ENCODE results near the gene C19orf12. TPM values are rescaled to one million over a fixed set of nuclear protein-coding genes. Genes with fewer than 3 reads are reported as not detected.

C19orf12 gene
- total RNA-seq, 2 experiments from 2014 or later, result 7.7 TPM

DNA sequence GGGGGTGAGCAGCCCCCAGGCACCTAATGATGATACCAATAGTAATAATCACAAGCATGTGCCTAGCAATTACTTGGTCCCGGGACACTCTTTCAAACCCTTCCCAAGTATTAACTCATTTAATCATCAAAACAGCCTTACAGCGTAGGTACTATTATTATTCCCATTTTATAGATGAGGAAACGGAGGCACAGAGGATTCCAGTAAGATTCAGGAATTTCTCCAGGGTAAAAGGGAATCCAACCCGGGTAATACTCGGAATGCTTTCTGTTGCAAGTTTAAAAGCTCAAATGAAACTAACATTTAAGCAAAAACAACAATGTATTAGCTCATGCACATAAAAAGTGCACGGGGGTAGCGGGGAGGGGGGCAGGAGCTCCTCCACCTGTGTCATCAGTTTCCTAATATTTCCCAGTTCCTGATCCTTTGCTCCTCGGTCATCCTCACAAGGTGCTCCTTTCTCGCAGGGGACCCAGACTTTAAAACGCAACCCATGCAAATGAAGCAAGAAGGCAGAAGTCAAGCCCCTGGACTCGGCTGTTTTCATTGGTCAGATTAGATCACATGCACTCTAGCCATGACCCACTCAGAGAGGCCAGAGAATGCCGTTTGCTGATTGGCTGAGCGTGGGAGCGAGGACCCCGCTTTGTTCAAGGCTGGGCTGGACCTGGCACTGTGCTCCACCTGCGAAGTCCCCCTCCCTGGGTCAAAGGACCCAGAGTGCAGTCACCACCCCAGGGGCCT, 38.3 kb upstream of the C19orf12 start:
- H3K4me1 ChIP-seq (ENCODE audit: insufficient read depth, low read length), result no peaks in the 10 kb centered on the region
- ChIA-PET CTCF (no interaction called here), POLR2A (no interaction called here)
- H3K36me3 Mint-ChIP-seq (ENCODE audit: low read depth), result no peaks in the 10 kb centered on the region
- H3K36me3 ChIP-seq (ENCODE audit: insufficient read depth, low read length), result no peaks in the 10 kb centered on the region
- no peak overlapping the region for H3K4me3 ChIP-seq (ENCODE audit: low read length)
- no peak overlapping the region for H3K27ac ChIP-seq (ENCODE audit: low read depth in 1 of 2, low read length in 2 of 2)
- TF ChIP-seq, protein P1, sequence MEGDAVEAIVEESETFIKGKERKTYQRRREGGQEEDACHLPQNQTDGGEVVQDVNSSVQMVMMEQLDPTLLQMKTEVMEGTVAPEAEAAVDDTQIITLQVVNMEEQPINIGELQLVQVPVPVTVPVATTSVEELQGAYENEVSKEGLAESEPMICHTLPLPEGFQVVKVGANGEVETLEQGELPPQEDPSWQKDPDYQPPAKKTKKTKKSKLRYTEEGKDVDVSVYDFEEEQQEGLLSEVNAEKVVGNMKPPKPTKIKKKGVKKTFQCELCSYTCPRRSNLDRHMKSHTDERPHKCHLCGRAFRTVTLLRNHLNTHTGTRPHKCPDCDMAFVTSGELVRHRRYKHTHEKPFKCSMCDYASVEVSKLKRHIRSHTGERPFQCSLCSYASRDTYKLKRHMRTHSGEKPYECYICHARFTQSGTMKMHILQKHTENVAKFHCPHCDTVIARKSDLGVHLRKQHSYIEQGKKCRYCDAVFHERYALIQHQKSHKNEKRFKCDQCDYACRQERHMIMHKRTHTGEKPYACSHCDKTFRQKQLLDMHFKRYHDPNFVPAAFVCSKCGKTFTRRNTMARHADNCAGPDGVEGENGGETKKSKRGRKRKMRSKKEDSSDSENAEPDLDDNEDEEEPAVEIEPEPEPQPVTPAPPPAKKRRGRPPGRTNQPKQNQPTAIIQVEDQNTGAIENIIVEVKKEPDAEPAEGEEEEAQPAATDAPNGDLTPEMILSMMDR (IDR thresholded peaks at IDR 0.05), result no peak
- no peak for ATAC-seq (ENCODE audit: poor library complexity)
- H3K4me3 Mint-ChIP-seq, result no peak overlapping the region
- H3K4me1 Mint-ChIP-seq (ENCODE audit: low read depth), result no peaks in the 10 kb centered on the region
- no peaks in the 10 kb centered on the region for H3K27me3 ChIP-seq (ENCODE audit: control insufficient read depth in 1 of 2, insufficient read depth in 2 of 2, low read length in 2 of 2)
- no peaks in the 10 kb centered on the region for H3K9me3 Mint-ChIP-seq
- intact Hi-C loops (cut with DNase I, micrococcal nuclease), result no loop called here
- no peak for DNase-seq
- H3K27ac Mint-ChIP-seq, result no peak overlapping the region
- H3K27me3 Mint-ChIP-seq, result no peaks in the 10 kb centered on the region
- no peaks in the 10 kb centered on the region for H3K9me3 ChIP-seq (ENCODE audit: control insufficient read depth in 1 of 2, insufficient read depth in 1 of 2, low read length in 2 of 2)

GRCh38 chr19:29752450-29753025, 37.5 kb upstream of the C19orf12 start:
- no peak overlapping the region for H3K4me3 ChIP-seq (ENCODE audit: low read length)
- Mint-ChIP-seq H3K27ac (no peak overlapping the region), H3K9me3 (no peaks in the 10 kb centered on the region), H3K27me3 (no peaks in the 10 kb centered on the region), H3K4me3 (no peak overlapping the region), H3K4me1 (ENCODE audit: low read depth) (no peaks in the 10 kb centered on the region), H3K36me3 (ENCODE audit: low read depth) (no peaks in the 10 kb centered on the region)
- H3K4me1 ChIP-seq (ENCODE audit: insufficient read depth, low read length), result no peaks in the 10 kb centered on the region
- no peaks in the 10 kb centered on the region for H3K9me3 ChIP-seq (ENCODE audit: control insufficient read depth in 1 of 2, insufficient read depth in 1 of 2, low read length in 2 of 2)
- H3K36me3 ChIP-seq (ENCODE audit: insufficient read depth, low read length), result no peaks in the 10 kb centered on the region
- no peak overlapping the region for H3K27ac ChIP-seq (ENCODE audit: low read depth in 1 of 2, low read length in 2 of 2)
- TF ChIP-seq, protein P1 (IDR thresholded peaks at IDR 0.05), result no peak
- CTCF ChIA-PET, result no interaction called here
- DNase-seq (no peak), ATAC-seq (ENCODE audit: poor library complexity) (no peak)
- POLR2A ChIA-PET, result no interaction called here
- intact Hi-C loops (cut with DNase I, micrococcal nuclease), result no loop called here
- no peaks in the 10 kb centered on the region for H3K27me3 ChIP-seq (ENCODE audit: control insufficient read depth in 1 of 2, insufficient read depth in 2 of 2, low read length in 2 of 2)

DNA sequence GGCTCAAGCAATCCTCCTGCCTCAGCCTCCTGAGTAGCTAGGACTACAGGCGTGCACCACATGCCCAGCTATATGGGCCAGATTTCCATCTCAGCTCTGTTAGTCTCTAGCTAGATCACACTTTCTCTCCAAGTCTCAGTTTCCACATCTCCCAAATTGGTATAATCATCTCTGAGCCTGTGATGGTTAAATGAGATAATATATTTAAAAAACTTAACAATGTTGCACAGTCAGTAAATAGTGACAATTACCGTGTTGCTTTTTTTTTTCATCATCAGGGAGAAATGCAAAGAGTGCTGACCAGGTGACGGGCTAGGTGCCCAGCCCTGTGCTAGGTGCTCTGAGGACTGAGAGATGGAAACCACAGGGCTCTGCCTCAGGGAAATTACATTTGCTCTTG, 36.9 kb upstream of the C19orf12 start:
- DNase-seq, result no peak
- Mint-ChIP-seq H3K27me3 (no peaks in the 10 kb centered on the region), H3K4me1 (ENCODE audit: low read depth) (no peaks in the 10 kb centered on the region), H3K4me3 (no peak overlapping the region), H3K9me3 (no peaks in the 10 kb centered on the region), H3K27ac (no peak overlapping the region), H3K36me3 (ENCODE audit: low read depth) (no peaks in the 10 kb centered on the region)
- ChIA-PET POLR2A (no interaction called here), CTCF (no interaction called here)
- TF ChIP-seq, protein P1 (IDR thresholded peaks at IDR 0.05), result no peak
- Histone ChIP-seq H3K4me1 (ENCODE audit: insufficient read depth, low read length) (no peaks in the 10 kb centered on the region), H3K27me3 (ENCODE audit: control insufficient read depth in 1 of 2, insufficient read depth in 2 of 2, low read length in 2 of 2) (no peaks in the 10 kb centered on the region), H3K27ac (ENCODE audit: low read depth in 1 of 2, low read length in 2 of 2) (no peak overlapping the region), H3K36me3 (ENCODE audit: insufficient read depth, low read length) (no peaks in the 10 kb centered on the region), H3K9me3 (ENCODE audit: control insufficient read depth in 1 of 2, insufficient read depth in 1 of 2, low read length in 2 of 2) (no peaks in the 10 kb centered on the region), H3K4me3 (ENCODE audit: low read length) (no peak overlapping the region)
- intact Hi-C loops (cut with DNase I, micrococcal nuclease), result no loop called here
- ATAC-seq (ENCODE audit: poor library complexity), result no peak

Data from CD4-positive, alpha-beta T cell (primary cell).